Hepatocyte (in vitro differentiated cells): Measurements from ENCODE around the gene MITF. TPM values are rescaled to one million over a fixed set of nuclear protein-coding genes. Genes with fewer than 3 reads are reported as not detected.

Source experiments
- DNase-seq: peaks from one replicate; pipeline ENCODE4 v3.0.0-alpha.2; 2016; ENCODE audit warnings: low spot score
- H2AFZ ChIP-seq: fragments of 200-600 bp; sonication (generic); 2 replicates; pipeline ENCODE4 v1.6.0; 2016; ENCODE audit warnings: antibody characterized with exemption, mild to moderate bottlenecking
- H3K27ac ChIP-seq: fragments of 200-600 bp; sonication (generic); 2 replicates; pipeline ENCODE4 v1.5.1; 2016; ENCODE audit warnings: mild to moderate bottlenecking
- H3K27me3 ChIP-seq: fragments of 200-600 bp; sonication (generic); 2 replicates; pipeline ENCODE4 v1.6.1; 2016
- H3K36me3 ChIP-seq: fragments of 200-600 bp; sonication (generic); replicated peaks from 2 replicates; pipeline ENCODE4 v1.5.1; 2016; ENCODE audit warnings: low read depth; ENCODE audit not compliant: insufficient read depth
- H3K4me1 ChIP-seq: fragments of 200-600 bp; sonication (generic); 2 replicates; pipeline ENCODE4 v1.5.1; 2016; ENCODE audit warnings: mild to moderate bottlenecking, moderate library complexity; ENCODE audit not compliant: insufficient read depth
- H3K4me2 ChIP-seq: fragments of 200-600 bp; sonication (generic); 2 replicates; pipeline ENCODE4 v1.6.0; 2016
- H3K4me3 ChIP-seq: fragments of 200-600 bp; sonication (generic); 2 replicates; pipeline ENCODE4 v1.5.1; 2016; ENCODE audit warnings: mild to moderate bottlenecking
- H3K79me2 ChIP-seq: fragments of 200-600 bp; sonication (generic); 2 replicates; pipeline ENCODE4 v1.6.0; 2017; ENCODE audit warnings: mild to moderate bottlenecking
- H3K9me2 ChIP-seq: fragments of 200-600 bp; sonication (generic); replicated peaks from 2 replicates; pipeline ENCODE4 v1.6.0; 2017; ENCODE audit warnings: mild to moderate bottlenecking; ENCODE audit not compliant: insufficient read depth
- H3K9me3 ChIP-seq: fragments of 200-600 bp; sonication (generic); 2 replicates; pipeline ENCODE4 v1.5.1; 2016; ENCODE audit warnings: low read depth, mild to moderate bottlenecking
- H4K20me1 ChIP-seq: fragments of 200-600 bp; sonication (generic); 2 replicates; pipeline ENCODE4 v1.6.0; 2016; ENCODE audit warnings: mild to moderate bottlenecking; ENCODE audit not compliant: insufficient read depth, poor library complexity, severe bottlenecking
- EZH2 ChIP-seq: fragments of 200-600 bp; sonication (generic); IDR thresholded peaks from 2 replicates; pipeline ENCODE4 v1.6.1; 2016; ENCODE audit warnings: antibody characterized with exemption, mild to moderate bottlenecking, borderline replicate concordance
- EZH2phosphoT487 ChIP-seq: fragments of 200-600 bp; sonication (generic); IDR thresholded peaks from one replicate; pipeline ENCODE4 v1.6.1; 2018; ENCODE audit warnings: antibody characterized with exemption, mild to moderate bottlenecking, low read depth, moderate library complexity; ENCODE audit not compliant: unreplicated experiment, severe bottlenecking
- WGBS: methylation state at CpG from one replicate; pipeline ENCODE4 v1.1.6; 2016; ENCODE audit warnings: low lambda C conversion rate; ENCODE audit errors: missing lambda C conversion rate; 5-methylcytosine and 5-hydroxymethylcytosine counted together
- polyA plus RNA-seq: library from polyadenylated mRNA; unstranded; fragments of >200 nt; fragmentation: Nextera tagmentation; extraction: Ambion mirVana; gene quantifications from 2 replicates; pipeline ENCODE4 v1.2.1, GENCODE V29; 2016
- total RNA-seq: library from RNA; depleted of rRNA; stranded (reverse); fragments of >200 nt; gene quantifications from 2 replicates; pipeline ENCODE4 v1.2.3, GENCODE V29; 2014
- TF ChIP-seq, protein P1 (sequence below): fragments of 200-600 bp; sonication (generic); IDR thresholded peaks from 2 replicates; pipeline ENCODE4 v1.5.1; 2016; ENCODE audit warnings: antibody characterized with exemption, mild to moderate bottlenecking; ENCODE audit not compliant: poor library complexity

The MITF gene
- total and polyA plus RNA-seq, 2 experiments from 2014 or later: 7.1 to 14.2 TPM

GRCh38 chr3:69747511-69748258, 8.4 kb downstream of the MITF start:
- Histone ChIP-seq H3K36me3 (no peaks in the 10 kb centered on the region), H3K9me3 (no peaks in the 10 kb centered on the region), H3K9me2 (no peaks in the 10 kb centered on the region), H3K4me1 (no peaks in the 10 kb centered on the region), H2AFZ (no peak overlapping the region), H3K27me3 (no peaks in the 10 kb centered on the region), H3K4me2 (no peak overlapping the region), H4K20me1 (no peaks in the 10 kb centered on the region), H3K27ac (no peak overlapping the region), H3K4me3 (no peak overlapping the region), H3K79me2 (peaks cover 13% of the 10 kb centered on the region)
- TF ChIP-seq EZH2 (no peak), EZH2phosphoT487 (no peak)
- TF ChIP-seq, protein P1, sequence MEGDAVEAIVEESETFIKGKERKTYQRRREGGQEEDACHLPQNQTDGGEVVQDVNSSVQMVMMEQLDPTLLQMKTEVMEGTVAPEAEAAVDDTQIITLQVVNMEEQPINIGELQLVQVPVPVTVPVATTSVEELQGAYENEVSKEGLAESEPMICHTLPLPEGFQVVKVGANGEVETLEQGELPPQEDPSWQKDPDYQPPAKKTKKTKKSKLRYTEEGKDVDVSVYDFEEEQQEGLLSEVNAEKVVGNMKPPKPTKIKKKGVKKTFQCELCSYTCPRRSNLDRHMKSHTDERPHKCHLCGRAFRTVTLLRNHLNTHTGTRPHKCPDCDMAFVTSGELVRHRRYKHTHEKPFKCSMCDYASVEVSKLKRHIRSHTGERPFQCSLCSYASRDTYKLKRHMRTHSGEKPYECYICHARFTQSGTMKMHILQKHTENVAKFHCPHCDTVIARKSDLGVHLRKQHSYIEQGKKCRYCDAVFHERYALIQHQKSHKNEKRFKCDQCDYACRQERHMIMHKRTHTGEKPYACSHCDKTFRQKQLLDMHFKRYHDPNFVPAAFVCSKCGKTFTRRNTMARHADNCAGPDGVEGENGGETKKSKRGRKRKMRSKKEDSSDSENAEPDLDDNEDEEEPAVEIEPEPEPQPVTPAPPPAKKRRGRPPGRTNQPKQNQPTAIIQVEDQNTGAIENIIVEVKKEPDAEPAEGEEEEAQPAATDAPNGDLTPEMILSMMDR: no peak
- WGBS: 89% methylated on average over 2 of the region's 2 CpGs
- DNase-seq: no peak

GRCh38 chr3:69748503-69748902, 9.2 kb downstream of the MITF start:
- no peak overlapping the region for H3K4me2 ChIP-seq
- H3K9me3 ChIP-seq: no peaks in the 10 kb centered on the region
- H3K4me1 ChIP-seq: no peaks in the 10 kb centered on the region
- H3K27me3 ChIP-seq: no peaks in the 10 kb centered on the region
- peaks cover 12% of the 10 kb centered on the region for H3K79me2 ChIP-seq
- DNase-seq: no peak
- TF ChIP-seq, protein P1: no peak
- TF ChIP-seq EZH2 (no peak), EZH2phosphoT487 (no peak)
- H3K9me2 ChIP-seq: no peaks in the 10 kb centered on the region
- no peak overlapping the region for H3K4me3 ChIP-seq
- WGBS: 89% methylated on average over 2 of the region's 2 CpGs
- no peak overlapping the region for H2AFZ ChIP-seq
- no peak overlapping the region for H3K27ac ChIP-seq
- H4K20me1 ChIP-seq: no peaks in the 10 kb centered on the region
- no peaks in the 10 kb centered on the region for H3K36me3 ChIP-seq

- peaks cover 10% of the 10 kb centered on the region for H3K79me2 ChIP-seq
- no peak overlapping the region for H3K4me3 ChIP-seq
- DNase-seq: no peak
- no peak overlapping the region for H3K4me2 ChIP-seq
- no peaks in the 10 kb centered on the region for H3K9me2 ChIP-seq
- no peaks in the 10 kb centered on the region for H4K20me1 ChIP-seq
- H2AFZ ChIP-seq: no peak overlapping the region
- no peak overlapping the region for H3K27ac ChIP-seq
- H3K36me3 ChIP-seq: no peaks in the 10 kb centered on the region
- TF ChIP-seq EZH2phosphoT487: no peak
- TF ChIP-seq, protein P1: no peak
- TF ChIP-seq EZH2: no peak
- WGBS: 95% methylated on average over 3 of the region's 3 CpGs
- no peaks in the 10 kb centered on the region for H3K4me1 ChIP-seq
- no peaks in the 10 kb centered on the region for H3K27me3 ChIP-seq
- H3K9me3 ChIP-seq: no peaks in the 10 kb centered on the region
These were observed 10.2 kb downstream of the MITF start for GRCh38 chr3:69749461-69749860.
